Activated T-cell treated with anti-CD3 and anti-CD28 coated beads, Interleukin-2, amount 50 U/mL, for 24 hours (primary cell): ENCODE data around the gene AHRR.
A peak's percentile ranks its signal among the peaks of the same experiment; 100 is the strongest.

ENCODE experiments used
- DNase-seq: peaks from one replicate; pipeline ENCODE4 v3.0.0-alpha.2; 2020
- H3K27ac Mint-ChIP-seq: 2 replicates; pipeline ENCODE4 v1.8.0; 2020; ENCODE audit warnings: mild to moderate bottlenecking, mixed read lengths
- H3K27me3 Mint-ChIP-seq: 2 replicates; pipeline ENCODE4 v1.8.0; 2020; ENCODE audit warnings: mixed read lengths
- H3K36me3 Mint-ChIP-seq: 2 replicates; pipeline ENCODE4 v1.8.0; 2020; ENCODE audit warnings: low read depth, mixed read lengths
- H3K4me1 Mint-ChIP-seq: 2 replicates; pipeline ENCODE4 v1.8.0; 2020; ENCODE audit warnings: low read depth, mixed read lengths
- H3K4me3 Mint-ChIP-seq: 2 replicates; pipeline ENCODE4 v1.8.0; 2020; ENCODE audit warnings: mild to moderate bottlenecking, moderate library complexity, mixed read lengths
- H3K9me3 Mint-ChIP-seq: 2 replicates; pipeline ENCODE4 v1.8.0; 2020; ENCODE audit warnings: mixed read lengths

Gene AHRR

GRCh38 chr5:321726-322251 is 275 bp downstream of the AHRR start:
- Mint-ChIP-seq H3K27ac (no peak overlapping the region), H3K4me3 (peak overlapping the region; percentile 71), H3K9me3 (no peaks in the 10 kb centered on the region), H3K27me3 (peaks cover 47% of the 10 kb centered on the region), H3K36me3 (peaks cover 14% of the 10 kb centered on the region), H3K4me1 (peaks cover 17% of the 10 kb centered on the region)
- DNase-seq, result no peak

GRCh38 chr5:322281-322941 is 897 bp downstream of the AHRR start:
- Mint-ChIP-seq H3K9me3 (no peaks in the 10 kb centered on the region), H3K27me3 (peaks cover 53% of the 10 kb centered on the region), H3K27ac (no peak overlapping the region), H3K4me3 (peak overlapping the region; percentile 71), H3K4me1 (peaks cover 15% of the 10 kb centered on the region), H3K36me3 (peaks cover 12% of the 10 kb centered on the region)
- DNase-seq, result peak; percentile 52

- Mint-ChIP-seq H3K4me3 (peak overlapping the region; percentile 71), H3K36me3 (peaks cover 12% of the 10 kb centered on the region), H3K9me3 (no peaks in the 10 kb centered on the region), H3K4me1 (peaks cover 17% of the 10 kb centered on the region), H3K27me3 (peaks cover 58% of the 10 kb centered on the region), H3K27ac (no peak overlapping the region)
- peak; percentile 43 for DNase-seq
Observed at GRCh38 chr5:322942-323879, 1.7 kb downstream of the AHRR start.

GRCh38 chr5:324736-325612 is 3.5 kb downstream of the AHRR start:
- DNase-seq, result no peak
- Mint-ChIP-seq H3K27me3 (peaks cover 56% of the 10 kb centered on the region), H3K9me3 (no peaks in the 10 kb centered on the region), H3K4me1 (peaks cover 27% of the 10 kb centered on the region), H3K4me3 (no peak overlapping the region), H3K27ac (no peak overlapping the region), H3K36me3 (peaks cover 15% of the 10 kb centered on the region)

- no peak for DNase-seq
- peaks cover 22% of the 10 kb centered on the region for H3K4me1 Mint-ChIP-seq
- H3K9me3 Mint-ChIP-seq, result no peaks in the 10 kb centered on the region
- peaks cover 46% of the 10 kb centered on the region for H3K27me3 Mint-ChIP-seq
- peaks cover 17% of the 10 kb centered on the region for H3K36me3 Mint-ChIP-seq
- no peak overlapping the region for H3K4me3 Mint-ChIP-seq
- no peak overlapping the region for H3K27ac Mint-ChIP-seq
Observed at GRCh38 chr5:326109-326508, 4.6 kb downstream of the AHRR start.

- peaks cover 35% of the 10 kb centered on the region for H3K27me3 Mint-ChIP-seq
- no peak for DNase-seq
- peaks cover 14% of the 10 kb centered on the region for H3K36me3 Mint-ChIP-seq
- no peaks in the 10 kb centered on the region for H3K9me3 Mint-ChIP-seq
- peaks cover 39% of the 10 kb centered on the region for H3K4me1 Mint-ChIP-seq
- H3K4me3 Mint-ChIP-seq, result no peak overlapping the region
- H3K27ac Mint-ChIP-seq, result no peak overlapping the region
Observed at GRCh38 chr5:329121-329735, 7.7 kb downstream of the AHRR start.

GRCh38 chr5:329768-330167 is 8.3 kb downstream of the AHRR start:
- peaks cover 36% of the 10 kb centered on the region for H3K27me3 Mint-ChIP-seq
- no peaks in the 10 kb centered on the region for H3K9me3 Mint-ChIP-seq
- no peak overlapping the region for H3K4me3 Mint-ChIP-seq
- H3K4me1 Mint-ChIP-seq, result peaks cover 45% of the 10 kb centered on the region
- H3K27ac Mint-ChIP-seq, result no peak overlapping the region
- no peak for DNase-seq
- peaks cover 14% of the 10 kb centered on the region for H3K36me3 Mint-ChIP-seq

GRCh38 chr5:332843-333242 is 11.3 kb downstream of the AHRR start:
- peaks cover 61% of the 10 kb centered on the region for H3K4me1 Mint-ChIP-seq
- peak overlapping the region; percentile 89 for H3K27ac Mint-ChIP-seq
- no peaks in the 10 kb centered on the region for H3K9me3 Mint-ChIP-seq
- DNase-seq, result no peak
- H3K36me3 Mint-ChIP-seq, result peaks cover 8% of the 10 kb centered on the region
- peaks cover 28% of the 10 kb centered on the region for H3K27me3 Mint-ChIP-seq
- H3K4me3 Mint-ChIP-seq, result peak overlapping the region; percentile 39

GRCh38 chr5:333945-334344 is 12.4 kb downstream of the AHRR start:
- peak overlapping the region; percentile 89 for H3K27ac Mint-ChIP-seq
- no peaks in the 10 kb centered on the region for H3K9me3 Mint-ChIP-seq
- DNase-seq, result no peak
- peaks cover 57% of the 10 kb centered on the region for H3K4me1 Mint-ChIP-seq
- H3K36me3 Mint-ChIP-seq, result peaks cover 8% of the 10 kb centered on the region
- peaks cover 19% of the 10 kb centered on the region for H3K27me3 Mint-ChIP-seq
- peak overlapping the region; percentile 62 for H3K4me3 Mint-ChIP-seq

- Mint-ChIP-seq H3K4me1 (peaks cover 48% of the 10 kb centered on the region), H3K27ac (peak overlapping the region; percentile 89), H3K4me3 (peak overlapping the region; percentile 62), H3K27me3 (peaks cover 17% of the 10 kb centered on the region), H3K36me3 (peaks cover 5% of the 10 kb centered on the region), H3K9me3 (no peaks in the 10 kb centered on the region)
- DNase-seq, result no peak
Observed at GRCh38 chr5:334903-335739, 13.6 kb downstream of the AHRR start.

GRCh38 chr5:335740-336038 is 14.2 kb downstream of the AHRR start:
- no peak overlapping the region for H3K27ac Mint-ChIP-seq
- peaks cover 47% of the 10 kb centered on the region for H3K4me1 Mint-ChIP-seq
- no peaks in the 10 kb centered on the region for H3K9me3 Mint-ChIP-seq
- H3K4me3 Mint-ChIP-seq, result no peak overlapping the region
- peaks cover 17% of the 10 kb centered on the region for H3K27me3 Mint-ChIP-seq
- DNase-seq, result no peak
- H3K36me3 Mint-ChIP-seq, result peaks cover 3% of the 10 kb centered on the region

GRCh38 chr5:337563-338130 is 16.1 kb downstream of the AHRR start:
- Mint-ChIP-seq H3K4me3 (no peak overlapping the region), H3K27me3 (peaks cover 23% of the 10 kb centered on the region), H3K9me3 (no peaks in the 10 kb centered on the region), H3K27ac (no peak overlapping the region), H3K4me1 (peaks cover 40% of the 10 kb centered on the region), H3K36me3 (peaks cover 3% of the 10 kb centered on the region)
- DNase-seq, result no peak
